HCT116 (cell line): ENCODE data around the gene SLC2A5. TPM values are rescaled to one million over a fixed set of nuclear protein-coding genes. Genes with fewer than 3 reads are reported as not detected.

ENCODE experiments used
- ATAC-seq: fragments of 200-7000 bp; cut with Tn5 transposase; 2 replicates; pipeline ENCODE4 v1.9.1; 2020; ENCODE audit warnings: mild to moderate bottlenecking, moderate library complexity
- BruUV-seq: library from RNA; stranded (reverse); fragments of 400-500 nt; replicated peaks from 2 replicates; lab custom pipeline; 2021; lab: Mats Ljungman, UMichigan
- CTCF ChIA-PET: fragments of 300-600 bp; sonication (Branson Sonifier 250); formaldehyde crosslinking; loops from one replicate; lab custom pipeline; 2021; ENCODE audit warnings: antibody characterized with exemption; lab: Charles Lee
- POLR2A ChIA-PET: fragments of 300-600, 350-600 bp; sonication (Branson Sonifier 250); formaldehyde crosslinking; loops from one replicate; lab custom pipeline; 2021; ENCODE audit warnings: antibody characterized with exemption; lab: Charles Lee
- RAD21 ChIA-PET, 2 experiments: fragments of 300-600 bp; sonication (Branson Sonifier 250); formaldehyde crosslinking; loops; one replicate each; lab custom pipeline; 2023; ENCODE audit warnings: low total read pairs in 2 of 2; ENCODE audit not compliant: uncharacterized antibody in 2 of 2, unreplicated experiment in 2 of 2, low non-redundant PET in 1 of 2; lab: Charles Lee
- DNase-seq: peaks from one replicate; pipeline ENCODE4 v3.0.0-alpha.2; 2010; ENCODE audit warnings: low read depth, low spot score
- H2AFZ ChIP-seq: fragments of 200-600 bp; shearing (Covaris generic), sonication (generic); 2 replicates; pipeline ENCODE4 v1.6.1; 2017; ENCODE audit warnings: low read depth, mixed run types, mixed read lengths, antibody characterized with exemption, low read length; ENCODE audit not compliant: poor library complexity, severe bottlenecking
- H3K27ac ChIP-seq: 2 replicates; pipeline ENCODE4 v1.5.1; 2012; ENCODE audit warnings: low read depth, low read length
- H3K27me3 ChIP-seq: fragments of 200-600 bp; sonication (generic); 2 replicates; pipeline ENCODE4 v1.6.1; 2016; ENCODE audit warnings: mixed run types, low read length, mixed read lengths; ENCODE audit not compliant: insufficient read depth
- H3K36me3 ChIP-seq, 2 experiments: fragments of 200-500 bp in 1 of 2; fragments of 200-600 bp in 1 of 2; sonication (Bioruptor generic) in 1 of 2; sonication (generic) in 1 of 2; 2 replicates each; pipeline versions ENCODE4 v1.5.1 to v1.6.1; 2014 to 2016; ENCODE audit warnings: low read length in 2 of 2, inconsistent platforms in 1 of 2, mixed read lengths in 1 of 2, mixed run types in 1 of 2; ENCODE audit not compliant: insufficient read depth in 2 of 2, control insufficient read depth in 1 of 2
- H3K4me1 ChIP-seq, 2 experiments: fragments of 200-600 bp in 1 of 2; sonication (generic) in 1 of 2; 2 replicates each; pipeline versions ENCODE4 v1.5.1 to v1.6.1; 2012 to 2017; ENCODE audit warnings: low read length in 2 of 2, inconsistent platforms in 1 of 2, mild to moderate bottlenecking in 1 of 2, mixed read lengths in 1 of 2, mixed run types in 1 of 2, moderate library complexity in 1 of 2; ENCODE audit not compliant: insufficient read depth in 2 of 2, control insufficient read depth in 1 of 2
- H3K4me2 ChIP-seq: fragments of 200-600 bp; sonication (generic); 2 replicates; pipeline ENCODE4 v1.6.1; 2017; ENCODE audit warnings: mixed run types, low read length, mixed read lengths
- H3K4me3 ChIP-seq, 2 experiments: fragments of 200-600 bp in 1 of 2; sonication (generic) in 1 of 2; replicated peaks in 1 of 2; 2 replicates each; pipeline ENCODE4 v1.5.1; 2011 to 2016; ENCODE audit warnings: low read length in 2 of 2, control low read depth in 1 of 2, low read depth in 1 of 2, mild to moderate bottlenecking in 1 of 2, mixed read lengths in 1 of 2, mixed run types in 1 of 2
- H3K79me2 ChIP-seq: fragments of 200-600 bp; sonication (generic); 2 replicates; pipeline ENCODE4 v1.6.1; 2017; ENCODE audit warnings: mild to moderate bottlenecking, mixed run types, low read length, moderate library complexity, mixed read lengths; ENCODE audit not compliant: insufficient read depth
- H3K9ac ChIP-seq: fragments of 200-600 bp; sonication (generic); 2 replicates; pipeline ENCODE4 v1.6.1; 2016; ENCODE audit warnings: low read length, mixed read lengths
- H3K9me2 ChIP-seq: fragments of 200-600 bp; sonication (generic), shearing (Covaris generic); 2 replicates; pipeline ENCODE4 v1.6.1; 2017; ENCODE audit warnings: mixed run types, mild to moderate bottlenecking, moderate library complexity; ENCODE audit not compliant: insufficient read depth
- H3K9me3 ChIP-seq, 2 experiments: fragments of 200-500 bp in 1 of 2; fragments of 200-600 bp in 1 of 2; sonication (Bioruptor generic) in 1 of 2; sonication (generic) in 1 of 2; 2 replicates each; pipeline ENCODE4 v1.6.1; 2014 to 2017; ENCODE audit warnings: low read length in 2 of 2, mixed read lengths in 2 of 2, inconsistent platforms in 1 of 2, low read depth in 1 of 2, mild to moderate bottlenecking in 1 of 2, mixed run types in 1 of 2, moderate library complexity in 1 of 2; ENCODE audit not compliant: control insufficient read depth in 1 of 2, insufficient read depth in 1 of 2
- H4K20me1 ChIP-seq: fragments of 200-600 bp; sonication (generic), shearing (Covaris generic); 2 replicates; pipeline ENCODE4 v1.6.1; 2017; ENCODE audit warnings: mixed run types, mild to moderate bottlenecking, moderate library complexity; ENCODE audit not compliant: insufficient read depth
- CBX3 ChIP-seq: IDR thresholded peaks from 2 replicates; pipeline ENCODE4 v1.6.1; 2012; ENCODE audit warnings: low read depth
- EGR1 ChIP-seq: IDR thresholded peaks from 2 replicates; pipeline ENCODE4 v1.6.1; 2012; ENCODE audit warnings: low read depth
- EZH2phosphoT487 ChIP-seq: fragments of 200-600 bp; IDR thresholded peaks from 2 replicates; pipeline ENCODE4 v1.6.1; 2018; ENCODE audit warnings: antibody characterized with exemption, borderline replicate concordance
- FOSL1 ChIP-seq: IDR thresholded peaks from 2 replicates; pipeline ENCODE4 v1.6.1; 2012; ENCODE audit warnings: low read depth
- JUND ChIP-seq: IDR thresholded peaks from 2 replicates; pipeline ENCODE4 v1.6.1; 2012
- POLR2A ChIP-seq: IDR thresholded peaks from 2 replicates; pipeline ENCODE4 v1.7.0; 2011; ENCODE audit warnings: borderline replicate concordance; ENCODE audit not compliant: insufficient read depth, insufficient read length; ENCODE audit errors: extremely low read depth
- POLR2AphosphoS5 ChIP-seq: IDR thresholded peaks from 2 replicates; pipeline ENCODE4 v1.6.1; 2011; ENCODE audit warnings: mild to moderate bottlenecking, low read depth, low read length, moderate library complexity
- REST ChIP-seq: IDR thresholded peaks from 2 replicates; pipeline ENCODE4 v1.6.1; 2012; ENCODE audit warnings: low read depth
- SIN3A ChIP-seq: IDR thresholded peaks from 2 replicates; pipeline ENCODE4 v1.6.1; 2012; ENCODE audit warnings: low read depth
- SP1 ChIP-seq: IDR thresholded peaks from 2 replicates; pipeline ENCODE4 v1.6.1; 2012; ENCODE audit warnings: low read depth
- SRF ChIP-seq: IDR thresholded peaks from 2 replicates; pipeline ENCODE4 v1.6.1; 2012; ENCODE audit warnings: low read depth
- ZBTB33 ChIP-seq: IDR thresholded peaks from 2 replicates; pipeline ENCODE4 v1.6.1; 2011; ENCODE audit warnings: mild to moderate bottlenecking, low read length, moderate library complexity; ENCODE audit not compliant: insufficient replicate concordance; ENCODE audit errors: extremely low read depth
- ZFX ChIP-seq: fragments of 450-650 bp; IDR thresholded peaks from 2 replicates; pipeline ENCODE4 v1.6.1; 2017
- ZNF274 ChIP-seq: fragments of 200-500 bp; sonication (Bioruptor generic); IDR thresholded peaks from 2 replicates; pipeline ENCODE4 v1.6.1; 2014; ENCODE audit warnings: mild to moderate bottlenecking, low read depth, low read length, inconsistent platforms
- intact Hi-C: fragments of 100-400 bp; cut with micrococcal nuclease; formaldehyde crosslinking; loops from 2 replicates; pipeline ENCODE4 v1.10.0; 2022
- total RNA-seq: library from RNA; stranded (reverse); gene quantifications from one replicate; pipeline ENCODE4 v1.2.1, GENCODE V29; 2021; ENCODE audit not compliant: unreplicated experiment
- TF ChIP-seq, protein P1 (sequence below): IDR thresholded peaks from 2 replicates; pipeline ENCODE4 v1.6.1; 2012
- TF ChIP-seq, protein P2 (sequence below): IDR thresholded peaks from 2 replicates; pipeline ENCODE4 v1.6.1; 2012
- TF ChIP-seq, protein P3 (sequence below), 3 experiments: fragments of 200-600 bp in 1 of 3; sonication (generic) in 1 of 3; IDR thresholded peaks in 2 of 3; conservative IDR thresholded peaks in 1 of 3; 2 replicates each; pipeline ENCODE4 v1.5.1; 2012 to 2017; ENCODE audit warnings: low read depth in 2 of 3, low read length in 2 of 3, antibody characterized with exemption in 1 of 3, borderline replicate concordance in 1 of 3, control low read depth in 1 of 3, mild to moderate bottlenecking in 1 of 3, mixed read lengths in 1 of 3, mixed run types in 1 of 3, moderate library complexity in 1 of 3; ENCODE audit not compliant: insufficient read depth in 1 of 3

Gene SLC2A5
- total RNA-seq, 1 experiment from 2014 or later: not detected

- ATAC-seq: no peak
- H3K79me2 ChIP-seq: no peaks in the 10 kb centered on the region
- ChIA-PET RAD21 (no interaction called here), CTCF (no interaction called here), POLR2A (interaction anchor here (1.5 kb wide), 1 partner anchor 13 kb away, joined by 3 read pairs; no protein-coding TSS in a partner anchor)
- H3K4me1 ChIP-seq: no peaks in the 10 kb centered on the region; a peak in 1 of 4 replicates
- DNase-seq: no peak
- no peaks in the 10 kb centered on the region for H3K36me3 ChIP-seq
- intact Hi-C loops: no loop called here
- no peak overlapping the region for H2AFZ ChIP-seq
- H3K27ac ChIP-seq: no peak overlapping the region
- H4K20me1 ChIP-seq: no peaks in the 10 kb centered on the region
- H3K9me3 ChIP-seq: no peaks in the 10 kb centered on the region
- H3K4me3 ChIP-seq: no peak overlapping the region
- H3K9ac ChIP-seq: no peak overlapping the region
- H3K4me2 ChIP-seq: no peak overlapping the region
- no TSS peak for BruUV-seq
- no peak for TF ChIP-seq POLR2A
- TF ChIP-seq, protein P1, sequence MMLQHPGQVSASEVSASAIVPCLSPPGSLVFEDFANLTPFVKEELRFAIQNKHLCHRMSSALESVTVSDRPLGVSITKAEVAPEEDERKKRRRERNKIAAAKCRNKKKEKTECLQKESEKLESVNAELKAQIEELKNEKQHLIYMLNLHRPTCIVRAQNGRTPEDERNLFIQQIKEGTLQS: no peak
- TF ChIP-seq, protein P2, sequence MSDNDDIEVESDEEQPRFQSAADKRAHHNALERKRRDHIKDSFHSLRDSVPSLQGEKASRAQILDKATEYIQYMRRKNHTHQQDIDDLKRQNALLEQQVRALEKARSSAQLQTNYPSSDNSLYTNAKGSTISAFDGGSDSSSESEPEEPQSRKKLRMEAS: no peak
- TF ChIP-seq ZFX: no peak
- no peak for TF ChIP-seq POLR2AphosphoS5
- no peak for TF ChIP-seq EGR1
- TF ChIP-seq, protein P3, sequence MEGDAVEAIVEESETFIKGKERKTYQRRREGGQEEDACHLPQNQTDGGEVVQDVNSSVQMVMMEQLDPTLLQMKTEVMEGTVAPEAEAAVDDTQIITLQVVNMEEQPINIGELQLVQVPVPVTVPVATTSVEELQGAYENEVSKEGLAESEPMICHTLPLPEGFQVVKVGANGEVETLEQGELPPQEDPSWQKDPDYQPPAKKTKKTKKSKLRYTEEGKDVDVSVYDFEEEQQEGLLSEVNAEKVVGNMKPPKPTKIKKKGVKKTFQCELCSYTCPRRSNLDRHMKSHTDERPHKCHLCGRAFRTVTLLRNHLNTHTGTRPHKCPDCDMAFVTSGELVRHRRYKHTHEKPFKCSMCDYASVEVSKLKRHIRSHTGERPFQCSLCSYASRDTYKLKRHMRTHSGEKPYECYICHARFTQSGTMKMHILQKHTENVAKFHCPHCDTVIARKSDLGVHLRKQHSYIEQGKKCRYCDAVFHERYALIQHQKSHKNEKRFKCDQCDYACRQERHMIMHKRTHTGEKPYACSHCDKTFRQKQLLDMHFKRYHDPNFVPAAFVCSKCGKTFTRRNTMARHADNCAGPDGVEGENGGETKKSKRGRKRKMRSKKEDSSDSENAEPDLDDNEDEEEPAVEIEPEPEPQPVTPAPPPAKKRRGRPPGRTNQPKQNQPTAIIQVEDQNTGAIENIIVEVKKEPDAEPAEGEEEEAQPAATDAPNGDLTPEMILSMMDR (IDR thresholded peaks at IDR 0.05 in 2 of 3, conservative IDR thresholded peaks at IDR 0.05 in 1 of 3; ENCODE audit: borderline replicate concordance in 1 of 3, insufficient read depth in 1 of 3, low read depth in 2 of 3, low read length in 2 of 3): no peak
- TF ChIP-seq SIN3A: no peak
- no peak for TF ChIP-seq FOSL1
- no peak for TF ChIP-seq ZNF274
- TF ChIP-seq CBX3: no peak
- no peak for TF ChIP-seq JUND
- no peak for TF ChIP-seq EZH2phosphoT487
- TF ChIP-seq SP1: no peak
- no peak for TF ChIP-seq ZBTB33
- no peak for TF ChIP-seq SRF
- TF ChIP-seq REST: no peak
- H3K9me2 ChIP-seq: no peaks in the 10 kb centered on the region
- no peaks in the 10 kb centered on the region for H3K27me3 ChIP-seq
Measured at GRCh38 chr1:9051379-9051778, 18.1 kb downstream of the SLC2A5 start.
